Stimulated activated CD8-positive, alpha-beta memory T cell treated with anti-CD3 and anti-CD28 coated beads, Interleukin-15, amount 100 ng/mL, for 1 hour (primary cell): Measurements from ENCODE around the gene CABLES2.
"Not testable (repeated sequence)": the region's sequence is repeated elsewhere in the genome, so short reads cannot be mapped to it uniquely, and the experiment has no call there.

Experiments used
- DNase-seq: peaks from one replicate; pipeline ENCODE4 v3.0.0-alpha.2; 2020; ENCODE audit warnings: low read depth

CABLES2 gene

GRCh38 chr20:62436692-62437091, 29.6 kb upstream of the CABLES2 start:
- no peak for DNase-seq

- DNase-seq: no peak
Observed at GRCh38 chr20:62433658-62434497, 26.8 kb upstream of the CABLES2 start.

DNA sequence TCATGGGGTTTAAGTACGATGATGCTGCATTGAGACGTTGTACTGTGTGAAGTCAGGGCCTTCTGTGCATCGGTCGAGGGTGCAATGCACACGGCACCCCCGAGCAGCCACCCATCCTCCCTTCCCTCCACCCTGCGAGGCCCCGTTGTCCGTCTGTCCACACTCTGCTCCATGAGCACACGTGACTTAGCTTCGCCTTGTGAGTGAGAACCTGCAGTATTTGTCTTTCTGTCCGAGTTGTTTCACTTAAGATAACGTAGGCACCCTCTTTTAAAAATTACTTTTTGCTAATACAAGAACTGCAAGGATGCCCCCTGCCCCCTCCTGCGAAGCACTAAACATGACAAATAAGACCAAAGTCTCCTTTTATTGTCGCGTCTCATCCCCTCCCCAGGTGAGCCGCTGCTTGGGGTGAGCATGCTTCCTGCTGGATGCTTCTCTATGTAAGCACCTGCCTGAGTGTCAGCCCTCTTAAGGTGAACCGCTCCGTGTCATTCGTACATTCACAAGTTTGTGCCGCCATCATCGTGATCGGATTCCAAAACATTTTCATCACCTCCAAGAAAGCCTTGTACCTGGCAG, 23.9 kb upstream of the CABLES2 start:
- no peak for DNase-seq

- DNase-seq: no peak
Observed at GRCh38 chr20:62430311-62430853, 23.3 kb upstream of the CABLES2 start.

GRCh38 chr20:62429455-62430310, 22.6 kb upstream of the CABLES2 start:
- no peak for DNase-seq

DNA sequence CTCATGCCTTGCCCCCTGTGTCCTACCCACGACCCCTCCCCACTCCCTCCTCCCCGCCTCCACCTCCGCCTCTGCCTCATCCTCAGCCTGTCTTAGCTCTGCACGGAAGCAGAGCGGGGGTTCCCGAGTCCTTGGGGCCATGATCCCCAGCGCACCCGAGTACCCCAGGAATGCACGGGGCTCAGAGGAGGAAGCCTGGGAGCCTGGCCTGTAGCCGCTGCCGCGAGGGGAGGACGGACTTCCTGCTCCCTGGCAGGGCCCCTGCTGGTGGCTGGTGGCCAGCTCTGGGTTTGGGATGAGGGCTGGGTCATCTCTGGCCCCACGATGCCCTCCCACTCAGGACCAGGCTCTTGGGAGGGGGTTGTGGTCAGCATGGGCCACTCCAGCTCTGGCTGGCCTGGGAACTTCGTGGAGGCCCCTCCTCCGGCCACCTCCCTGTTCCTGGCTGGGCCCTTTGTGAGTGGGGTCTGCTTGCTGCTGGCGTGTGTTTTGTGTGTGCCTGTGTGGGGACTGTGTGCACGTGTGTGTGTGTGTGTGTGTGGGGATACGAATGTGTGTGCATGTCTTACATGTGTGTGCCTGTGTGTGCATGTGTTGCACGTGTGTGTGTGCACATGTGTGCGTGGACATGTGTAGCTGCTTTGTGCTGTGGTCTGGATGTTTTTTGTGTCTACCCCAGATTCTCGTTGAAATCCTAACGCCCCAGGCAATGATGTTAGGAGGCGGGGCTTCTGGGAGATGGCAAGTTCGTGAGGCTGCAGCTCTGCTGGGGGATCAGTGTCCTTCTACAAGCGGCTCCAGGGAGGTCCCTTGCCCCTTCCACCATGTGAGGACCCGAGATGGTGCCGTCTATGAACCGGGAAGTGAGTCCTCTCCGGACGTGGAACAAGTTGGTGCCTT, 21.6 kb upstream of the CABLES2 start:
- DNase-seq: no peak

DNA sequence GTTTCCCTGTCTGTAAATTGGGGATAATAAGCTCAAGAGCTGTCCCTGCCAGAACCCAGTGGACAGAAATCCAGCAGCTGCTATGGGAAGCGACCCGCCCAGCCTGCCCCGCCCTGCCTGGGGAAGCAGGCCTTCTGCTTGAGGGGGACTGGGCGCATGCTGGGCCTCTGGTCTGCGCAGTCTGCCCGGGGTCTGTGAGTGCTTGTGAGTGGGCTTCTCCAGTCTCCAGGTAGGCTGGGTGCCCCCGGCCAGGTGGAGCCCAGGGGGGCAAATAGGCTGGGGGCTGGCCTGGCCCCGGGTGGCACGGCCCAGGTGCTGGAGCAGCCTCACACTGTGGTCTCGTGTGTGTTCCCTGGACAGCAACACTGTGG, 20.9 kb upstream of the CABLES2 start:
- DNase-seq: no peak

GRCh38 chr20:62427172-62428001, 20.3 kb upstream of the CABLES2 start, which contains the start of gene RBBP8NL:
RBBP8NL (minus strand) TSS chr20:62427539; CDS start chr20:62419647, 7,892 bp downstream.
- no peak for DNase-seq

DNA sequence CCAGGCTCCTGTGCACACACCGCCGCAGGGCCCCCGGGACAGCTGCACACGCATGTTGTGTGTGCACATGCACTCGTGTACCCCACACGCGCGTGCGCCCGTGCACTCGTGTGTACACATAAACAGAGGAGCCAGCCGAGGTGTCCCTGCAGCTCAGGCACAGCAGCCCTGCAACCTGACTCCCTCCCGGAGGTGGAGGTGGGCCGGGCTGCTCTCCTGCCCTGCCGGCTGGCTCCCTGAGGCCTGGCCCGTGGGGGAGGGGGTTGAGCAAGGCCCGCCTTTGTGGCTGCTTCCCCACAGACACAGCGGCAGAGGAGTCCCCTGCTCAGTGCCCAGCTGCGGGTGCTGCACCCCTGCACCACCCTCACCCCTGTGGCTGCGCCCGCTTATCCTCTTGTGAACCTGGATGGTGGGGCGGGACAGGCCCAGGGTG, 19.6 kb upstream of the CABLES2 start:
- no peak for DNase-seq

- DNase-seq: not testable (repeated sequence)
Observed at GRCh38 chr20:62426059-62426348, 18.9 kb upstream of the CABLES2 start.

GRCh38 chr20:62425281-62426058, 18.4 kb upstream of the CABLES2 start:
- no peak for DNase-seq

DNA sequence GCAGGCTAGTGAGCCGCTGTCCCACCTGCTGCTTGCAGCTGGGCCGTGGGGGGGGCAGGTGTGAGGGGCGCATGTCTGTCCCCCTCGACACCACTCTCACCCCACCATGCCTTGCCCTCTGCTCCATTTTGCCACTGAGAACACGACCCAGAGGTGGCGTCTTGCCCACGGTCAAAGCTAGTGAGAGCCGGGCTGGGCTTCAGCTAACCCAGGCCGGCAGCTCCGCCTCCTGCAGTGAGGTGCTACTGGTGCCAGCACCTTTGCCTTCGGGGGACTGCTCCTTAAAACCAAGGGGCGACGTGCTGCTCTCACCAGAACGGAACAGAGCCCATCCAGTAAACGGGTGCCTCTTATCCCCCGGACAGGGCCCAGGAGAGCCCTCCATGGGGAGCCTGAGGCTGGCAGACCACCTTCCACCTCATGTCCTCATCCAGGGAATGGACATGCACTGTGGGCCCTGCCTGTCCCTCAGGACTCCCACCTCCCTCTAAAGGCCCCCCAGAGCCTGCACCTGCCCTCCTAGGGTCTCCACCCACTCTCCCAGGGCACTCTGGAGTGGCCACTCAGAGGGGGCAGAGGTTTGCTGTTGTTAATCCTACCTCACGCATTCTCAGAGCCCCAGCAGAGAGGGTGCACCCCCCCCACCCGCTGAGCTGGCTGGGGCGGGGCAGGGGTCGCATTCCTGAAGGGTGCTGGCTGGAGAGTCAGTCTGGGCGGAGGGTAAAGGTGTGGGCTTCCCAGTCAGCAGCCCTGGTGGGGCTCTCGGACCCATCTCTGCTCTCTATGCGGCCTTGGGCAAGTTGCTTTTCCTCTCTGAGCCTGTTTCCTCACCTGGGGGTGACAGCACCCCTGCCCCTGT, 17.4 kb upstream of the CABLES2 start:
- DNase-seq: no peak

GRCh38 chr20:62423326-62423706, 16.2 kb upstream of the CABLES2 start:
- DNase-seq: no peak

DNA sequence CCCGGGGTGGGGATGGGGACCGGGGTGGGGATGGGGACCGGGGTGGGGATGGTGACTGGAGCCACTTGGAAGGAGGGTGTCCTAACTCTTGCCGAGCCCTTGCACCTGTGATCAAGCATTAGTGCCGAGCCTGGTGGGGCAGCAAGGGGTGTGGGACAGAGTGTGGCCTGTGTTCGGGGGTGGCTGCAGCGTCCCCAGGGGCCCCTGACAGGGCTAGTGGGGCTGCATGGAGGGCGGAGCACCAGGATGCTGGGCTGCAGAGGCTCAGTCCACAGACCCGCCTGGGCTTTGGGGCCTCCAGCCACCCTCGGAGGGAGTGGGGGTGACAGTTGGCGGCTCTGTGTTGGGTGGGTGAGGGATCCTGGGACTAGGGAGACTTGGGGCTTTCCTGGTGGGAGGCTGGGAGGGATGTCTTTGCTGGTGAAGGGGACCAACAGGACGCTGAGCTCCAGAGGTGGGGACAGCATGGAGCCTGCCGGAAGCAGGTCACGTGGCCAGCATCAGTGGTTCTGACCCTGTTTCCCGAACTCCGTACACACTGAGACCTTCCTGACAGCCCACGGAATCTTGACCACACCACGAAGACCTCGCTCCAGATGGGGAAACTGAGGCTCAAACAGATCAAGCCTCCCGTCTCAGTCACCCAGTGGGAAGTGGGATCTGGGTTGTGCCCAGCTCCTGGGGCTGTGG, 15.7 kb upstream of the CABLES2 start:
- DNase-seq: no peak

DNA sequence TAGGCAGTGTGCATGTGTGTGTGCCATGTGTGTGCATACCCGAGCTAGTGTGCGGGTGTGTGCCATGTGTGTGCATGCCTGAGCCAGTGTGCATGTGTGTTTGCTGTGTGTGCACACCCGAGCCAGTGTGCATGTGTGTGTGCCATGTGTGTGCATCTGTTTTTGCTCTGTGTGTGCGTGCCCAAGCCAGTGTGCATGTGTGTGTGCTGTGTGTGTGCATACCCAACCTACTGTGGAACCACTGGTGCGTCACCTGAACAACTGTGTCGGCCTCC, 14.6 kb upstream of the CABLES2 start:
- no peak for DNase-seq

GRCh38 chr20:62420846-62421715, 14.0 kb upstream of the CABLES2 start:
- no peak for DNase-seq

DNA sequence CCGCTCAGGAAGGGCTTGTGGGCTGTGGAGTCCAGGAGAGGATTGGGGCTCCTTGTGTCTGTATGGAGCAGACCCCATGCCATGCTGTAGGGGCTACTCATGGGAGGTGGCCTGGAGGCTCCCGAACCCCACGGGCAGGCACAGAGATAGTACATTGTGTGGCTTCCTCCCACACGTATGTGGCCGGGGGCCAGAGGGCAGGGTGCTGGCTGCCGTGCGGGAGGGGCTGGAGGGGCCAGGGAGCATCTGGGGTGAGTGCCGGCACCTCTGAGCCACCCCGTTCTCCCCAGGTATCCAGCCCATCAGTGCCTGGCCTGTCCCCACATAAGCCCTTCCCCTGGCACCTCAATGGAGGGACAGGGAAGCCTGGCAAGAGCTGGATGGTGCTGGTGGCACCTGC, 12.7 kb upstream of the CABLES2 start:
- no peak for DNase-seq
